NCI-H187 (cell line): Measurements from ENCODE around the gene KISS1.

Source experiments
- DNase-seq, 2 experiments: peaks; one replicate each; lab custom pipeline; 2025; lab: John Stamatoyannopoulos, UW

Gene KISS1

DNA sequence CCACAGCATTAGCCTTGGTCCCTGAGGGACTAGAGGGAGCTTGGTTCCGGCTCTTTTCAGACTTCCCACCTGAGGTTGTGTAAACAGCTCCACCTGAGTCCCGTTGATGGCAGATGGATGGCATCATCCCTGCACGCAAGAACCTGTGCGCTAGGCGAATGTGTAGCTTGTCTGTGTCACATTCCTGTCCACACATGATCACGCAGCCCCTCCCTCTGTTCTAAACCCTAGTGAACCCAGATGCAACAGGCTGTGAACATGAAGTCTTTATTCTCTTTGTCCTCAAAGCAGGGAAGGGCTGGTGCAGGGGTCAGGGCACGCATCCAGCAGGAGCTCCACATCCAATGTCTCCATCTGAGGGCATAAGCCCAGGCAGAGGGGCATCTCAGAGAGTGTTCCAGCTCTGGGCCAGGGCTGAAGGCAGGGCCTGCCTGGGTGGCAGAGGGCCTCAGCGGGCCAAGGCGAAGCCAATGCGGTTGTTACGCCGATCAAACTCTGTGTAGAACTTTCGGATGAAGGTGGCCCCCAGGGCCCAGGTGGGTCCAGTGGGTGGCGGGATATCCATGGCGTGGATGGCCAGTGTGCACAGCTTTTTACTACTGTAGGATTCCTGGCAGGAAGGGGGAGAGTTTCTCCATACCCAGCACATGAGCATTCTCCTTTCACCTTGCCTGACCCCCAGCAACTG, 41.6 kb downstream of the KISS1 start:
- DNase-seq = peak in 1 of 2 experiments; percentile 47

DNA sequence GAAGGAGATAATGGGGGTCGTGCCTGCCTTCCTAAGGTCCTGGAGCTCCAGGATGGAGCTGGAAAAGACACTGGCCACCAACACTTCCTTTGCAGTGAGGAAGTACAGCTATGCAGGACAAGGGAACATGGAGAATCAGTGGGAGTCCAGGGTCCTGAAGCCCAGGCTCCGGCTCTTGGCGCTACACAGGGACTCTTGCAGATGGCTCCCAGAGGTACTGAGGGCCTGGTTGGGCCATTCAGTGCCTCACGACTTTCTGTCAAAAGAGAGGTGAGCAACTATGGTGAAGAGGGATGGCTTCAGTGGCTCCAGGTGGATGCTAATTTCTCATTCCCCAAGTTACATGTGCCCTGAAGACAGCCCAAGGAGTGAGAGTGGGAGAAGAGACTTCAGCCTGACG, 42.6 kb downstream of the KISS1 start:
- no peak for DNase-seq

DNA sequence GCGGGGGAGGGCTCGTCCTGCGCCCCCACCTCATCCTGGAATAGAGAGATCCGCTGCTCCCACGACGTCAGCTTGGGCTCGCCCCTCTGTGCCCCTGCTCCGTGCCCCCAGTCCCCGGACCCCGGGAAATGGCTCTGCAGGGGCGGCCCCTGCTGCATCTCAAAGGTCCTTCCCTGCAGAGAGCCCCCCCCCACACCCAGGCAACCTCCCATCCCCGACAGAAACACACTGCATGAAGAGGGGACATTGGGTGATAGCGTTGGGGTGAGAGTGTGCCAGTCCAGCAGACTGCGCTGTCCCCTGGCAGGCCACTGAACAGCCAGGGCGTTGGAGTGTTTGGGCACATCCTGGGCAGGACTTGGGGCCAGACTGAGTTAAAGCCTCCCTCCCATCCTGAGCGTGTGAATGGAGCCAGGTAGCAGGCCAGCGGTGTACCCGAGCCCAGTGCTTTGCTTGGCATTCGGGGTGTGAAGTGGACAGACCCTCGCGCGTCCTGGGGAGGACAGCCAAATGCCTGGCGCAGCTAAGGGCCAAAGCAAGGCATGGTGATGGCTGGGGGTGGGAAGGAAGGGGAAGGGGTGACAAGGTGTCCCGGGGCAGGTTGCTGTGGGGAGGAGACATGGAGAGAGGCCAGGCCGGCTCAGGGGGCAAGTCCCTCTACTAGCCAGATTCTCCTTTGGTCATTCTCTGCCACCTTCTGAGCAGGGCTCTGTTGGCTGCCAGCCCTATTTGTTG, 43.8 kb downstream of the KISS1 start:
- no peak for DNase-seq

DNA sequence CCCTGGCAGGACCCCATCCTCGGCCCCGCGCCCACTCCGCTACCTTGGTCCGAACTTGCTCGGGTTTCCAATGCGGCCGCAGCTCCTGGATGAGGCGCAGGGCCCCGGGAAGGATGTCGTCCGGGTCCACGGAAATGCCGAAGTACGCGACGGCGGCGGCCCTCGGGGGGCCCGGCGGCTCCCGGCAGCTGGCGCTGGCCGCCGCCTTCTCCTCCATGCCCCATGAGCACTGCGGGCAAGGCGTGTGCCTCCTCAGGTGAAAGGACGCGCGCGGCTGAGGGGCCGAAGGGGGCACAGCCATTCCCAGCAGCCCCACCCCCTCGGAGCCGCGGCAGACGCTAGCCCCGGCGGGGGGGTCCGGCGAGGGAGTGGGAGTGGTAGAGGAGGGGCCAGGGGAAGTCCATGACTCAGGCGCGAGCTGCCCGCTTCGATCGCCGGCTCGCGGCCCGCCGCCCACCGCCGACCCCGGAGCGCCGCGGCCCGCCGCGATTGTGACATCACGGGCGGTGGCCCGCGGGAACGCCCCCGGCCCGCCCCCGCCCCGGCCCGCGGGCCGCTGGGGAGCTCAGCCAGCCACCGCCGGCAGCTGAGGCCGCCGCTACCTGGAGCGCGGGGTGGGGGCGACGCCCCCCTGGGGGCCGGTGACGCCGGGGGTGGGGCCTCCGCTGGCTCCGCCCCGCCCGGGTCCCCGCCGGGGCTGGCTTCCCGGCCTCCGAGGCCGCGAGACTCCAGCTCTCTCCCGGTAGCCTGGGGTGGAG, 44.6 kb downstream of the KISS1 start, which contains the start of gene ETNK2:
Gene ETNK2, minus strand, starts transcription at position 493 of the 758 bp plus-strand sequence. Its CDS starts 192 bp downstream, at position 301.
- DNase-seq = peak; percentile 34 to 75

DNA sequence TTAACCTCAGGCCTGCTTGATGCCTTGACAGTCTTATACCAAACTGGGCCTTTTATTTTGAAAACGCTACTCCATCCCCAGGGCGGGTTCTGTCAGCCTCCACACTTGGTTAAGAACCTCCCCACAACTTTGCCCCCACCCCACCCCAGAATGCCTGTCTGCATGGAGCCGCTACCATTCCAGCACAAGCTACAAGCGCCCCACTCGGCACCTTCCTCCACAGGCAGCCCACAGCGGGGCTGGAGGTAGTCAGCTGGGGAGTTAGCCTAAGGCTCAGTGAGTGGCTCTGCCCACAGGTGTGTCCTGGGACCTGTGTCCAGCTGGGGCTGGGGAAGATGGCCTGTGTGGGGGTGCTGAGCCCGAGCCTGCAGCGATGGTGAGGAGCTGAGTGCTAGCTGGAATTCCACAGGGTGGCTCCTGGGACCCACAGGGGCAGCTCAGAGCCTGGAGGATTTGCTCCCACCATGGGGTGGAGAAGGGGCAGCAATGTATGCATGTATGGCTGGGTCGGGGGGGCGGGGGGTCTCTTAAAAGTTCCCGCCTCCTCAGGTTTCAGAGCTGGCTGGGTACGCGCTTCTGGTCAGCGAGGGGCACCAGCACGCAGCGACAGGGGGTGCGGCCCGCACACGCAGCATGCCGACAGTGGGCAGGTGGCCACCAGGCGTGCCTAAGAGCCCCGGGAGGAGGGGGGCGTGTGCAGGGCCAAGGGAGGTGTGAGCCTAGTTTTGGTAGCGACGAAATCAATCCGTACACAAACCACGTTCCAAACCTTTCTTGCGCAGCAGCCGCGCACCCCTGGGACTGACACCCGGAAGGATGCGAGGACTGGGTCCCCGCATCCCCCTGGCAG, 45.4 kb downstream of the KISS1 start:
- no peak for DNase-seq

DNA sequence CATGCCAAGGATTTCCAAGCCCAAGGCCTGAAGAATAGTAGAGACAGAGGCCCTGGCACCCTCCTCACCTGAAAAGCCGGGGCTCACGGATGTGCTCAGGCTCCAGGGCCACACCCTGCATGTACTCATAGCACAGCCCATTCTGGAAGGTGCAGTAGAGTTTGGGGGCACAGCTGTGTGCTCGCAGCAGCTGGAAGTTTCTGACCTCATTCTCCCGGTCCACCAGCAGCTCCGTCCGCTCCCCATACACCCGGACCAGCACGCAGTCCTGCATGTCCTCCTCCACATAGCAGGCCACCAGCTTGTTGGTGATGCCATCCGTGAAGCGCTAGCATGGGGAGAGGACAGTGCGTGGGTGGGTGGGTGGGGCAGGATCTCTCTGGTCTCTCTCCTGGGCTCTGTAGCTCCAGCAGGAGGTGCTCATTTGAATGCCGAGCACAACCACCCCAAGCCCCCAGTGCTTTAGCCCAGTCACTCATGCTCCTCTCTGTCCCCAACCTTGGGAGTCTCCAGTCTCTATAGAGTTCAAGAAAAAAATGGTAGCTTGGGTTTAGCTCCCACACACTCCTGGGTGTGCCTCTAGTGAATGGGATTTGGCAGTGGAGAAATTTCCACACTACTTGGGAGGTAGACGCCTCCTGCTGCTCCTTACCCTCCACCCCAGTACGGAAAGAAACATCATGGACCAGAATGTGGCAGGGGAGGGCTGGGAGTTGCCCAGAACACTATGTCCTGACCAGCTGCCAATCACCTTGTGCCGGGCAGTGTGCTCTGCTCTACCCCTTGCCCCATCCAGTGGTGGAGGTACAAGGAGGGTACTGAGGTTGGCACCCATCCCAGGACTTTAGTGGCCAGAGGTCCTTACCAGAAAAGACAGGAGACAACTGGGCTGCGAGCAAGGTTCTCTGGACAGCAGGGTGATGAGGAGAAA, 46.4 kb downstream of the KISS1 start:
- DNase-seq = no peak

DNA sequence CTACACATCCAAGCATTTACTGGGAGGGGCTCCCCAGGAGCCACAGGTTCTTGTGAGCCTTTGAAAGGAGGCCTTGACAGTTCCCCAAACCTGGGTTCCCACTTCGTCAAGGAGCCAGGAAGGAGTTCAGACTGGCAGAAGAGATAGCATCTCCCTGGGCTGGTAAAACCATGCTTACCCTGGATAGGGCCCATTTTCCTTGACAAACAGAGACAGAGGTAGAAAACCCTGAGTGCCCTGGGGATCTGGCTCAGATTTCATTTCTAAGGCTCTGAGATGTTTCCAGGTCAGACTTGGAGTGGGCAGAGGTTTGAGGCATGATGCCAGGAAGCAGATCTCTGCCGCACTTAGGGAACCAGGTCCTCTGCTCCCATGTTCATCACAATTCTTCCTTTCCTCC, 47.2 kb downstream of the KISS1 start:
- DNase-seq = peak in 1 of 2 experiments; percentile 35

DNA sequence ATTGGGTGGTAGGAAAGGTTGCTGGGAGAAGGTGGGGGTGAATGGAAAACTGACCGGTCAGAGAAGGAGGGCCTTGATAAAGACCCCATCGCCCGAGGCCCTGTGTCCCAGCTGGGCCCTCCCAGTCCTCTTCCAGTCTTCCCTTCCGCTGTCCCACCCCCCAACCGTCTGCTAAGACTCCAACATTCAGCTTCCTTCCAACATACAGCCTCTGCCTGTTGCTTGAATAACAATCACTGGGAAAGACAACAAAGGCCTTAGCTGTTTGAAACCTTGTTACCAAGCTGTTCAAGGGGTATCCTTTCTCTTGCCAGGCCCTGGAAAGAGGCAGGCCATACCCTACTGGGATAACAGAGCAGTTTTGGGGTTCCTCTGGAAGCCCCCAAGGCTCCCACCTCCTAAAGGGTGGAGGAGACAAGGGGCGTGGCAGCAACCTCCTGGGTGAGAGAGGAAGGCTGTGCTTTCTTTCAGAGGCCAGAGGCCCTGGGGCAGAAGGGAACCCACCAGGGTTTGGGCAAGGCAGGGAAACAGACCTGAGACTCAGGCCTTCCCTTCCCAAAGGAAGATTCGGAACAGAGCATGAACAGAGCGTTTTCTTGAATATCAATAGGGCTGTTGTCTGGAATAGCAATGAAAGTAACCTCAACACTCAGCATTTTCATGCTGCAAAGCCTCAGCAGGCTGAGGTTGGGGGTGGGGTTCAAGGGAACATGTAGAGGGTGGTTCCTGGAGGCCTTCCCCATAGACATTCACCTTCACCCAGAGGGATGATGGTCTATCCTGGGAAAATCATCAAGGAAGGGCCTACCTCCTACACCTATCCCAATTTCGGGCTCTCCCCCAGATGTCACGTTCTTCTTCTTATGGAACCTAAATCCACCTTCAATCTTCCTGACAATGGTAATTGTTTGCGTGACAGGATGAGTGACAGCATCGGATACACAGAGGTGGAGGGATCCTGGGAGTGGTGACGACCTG, 48.6 kb downstream of the KISS1 start:
- DNase-seq = no peak

DNA sequence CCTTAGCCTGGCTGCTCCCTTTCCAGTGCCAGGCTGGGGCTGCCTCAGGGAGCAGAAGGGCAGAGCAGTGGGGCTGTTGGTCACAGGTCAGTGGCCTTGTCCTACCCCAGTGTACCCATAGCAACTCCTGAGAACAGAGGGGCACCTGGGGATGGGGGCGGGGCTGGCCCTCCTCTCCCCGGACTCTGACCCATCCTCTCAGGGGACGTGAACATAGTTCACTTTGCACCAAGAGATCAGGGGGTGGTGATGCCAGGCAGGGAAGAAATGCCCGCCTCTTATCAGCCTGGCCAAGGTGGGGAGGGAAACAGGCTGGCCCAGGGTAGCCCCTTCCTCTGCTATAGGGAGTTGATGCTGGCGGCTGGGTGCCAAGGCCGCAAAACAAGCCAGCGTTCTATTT, 49.3 kb downstream of the KISS1 start:
- no peak for DNase-seq

DNA sequence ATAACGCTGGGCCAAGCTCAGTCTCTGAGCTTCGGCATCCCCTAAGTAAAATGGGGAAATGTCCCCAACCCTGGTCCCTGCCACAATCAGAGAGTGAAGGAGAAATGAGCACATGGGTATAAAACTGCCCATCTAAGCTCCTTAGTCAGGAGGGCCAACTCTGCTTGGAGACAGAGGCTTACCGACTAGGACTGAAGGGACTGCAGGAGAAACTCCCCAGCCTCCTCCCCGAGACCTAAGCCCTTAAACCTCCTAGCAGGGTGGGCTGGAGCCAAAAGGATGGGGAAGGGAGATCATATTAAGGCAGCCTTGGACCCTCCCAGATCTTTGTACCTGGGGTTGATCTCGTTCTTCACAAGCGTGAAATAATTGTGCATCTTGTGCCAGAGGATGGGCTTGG, 50.0 kb downstream of the KISS1 start:
- no peak for DNase-seq

DNA sequence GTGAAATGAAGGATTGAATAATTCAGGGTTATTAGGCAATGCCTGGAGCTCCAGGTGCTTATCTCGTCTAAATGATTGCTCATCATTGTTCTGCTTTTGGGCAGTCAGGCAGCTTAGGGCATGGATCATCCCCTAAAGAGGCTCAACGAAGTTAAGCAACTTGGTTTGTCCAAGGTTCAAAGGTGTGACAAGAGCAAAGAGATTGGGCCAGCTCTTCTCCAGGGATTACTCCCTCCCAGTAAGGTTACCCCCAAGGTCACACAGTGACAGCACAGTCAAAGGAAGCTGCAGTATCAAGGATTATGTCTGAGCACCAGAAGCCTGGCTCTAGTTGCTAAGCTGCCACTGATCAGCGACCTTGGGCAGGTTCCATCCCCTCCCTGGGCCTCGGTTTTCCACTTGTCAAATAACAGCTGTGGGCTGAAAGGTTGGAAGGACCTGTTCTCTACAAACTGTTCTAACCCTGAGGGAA, 51.2 kb downstream of the KISS1 start:
- no peak for DNase-seq

DNA sequence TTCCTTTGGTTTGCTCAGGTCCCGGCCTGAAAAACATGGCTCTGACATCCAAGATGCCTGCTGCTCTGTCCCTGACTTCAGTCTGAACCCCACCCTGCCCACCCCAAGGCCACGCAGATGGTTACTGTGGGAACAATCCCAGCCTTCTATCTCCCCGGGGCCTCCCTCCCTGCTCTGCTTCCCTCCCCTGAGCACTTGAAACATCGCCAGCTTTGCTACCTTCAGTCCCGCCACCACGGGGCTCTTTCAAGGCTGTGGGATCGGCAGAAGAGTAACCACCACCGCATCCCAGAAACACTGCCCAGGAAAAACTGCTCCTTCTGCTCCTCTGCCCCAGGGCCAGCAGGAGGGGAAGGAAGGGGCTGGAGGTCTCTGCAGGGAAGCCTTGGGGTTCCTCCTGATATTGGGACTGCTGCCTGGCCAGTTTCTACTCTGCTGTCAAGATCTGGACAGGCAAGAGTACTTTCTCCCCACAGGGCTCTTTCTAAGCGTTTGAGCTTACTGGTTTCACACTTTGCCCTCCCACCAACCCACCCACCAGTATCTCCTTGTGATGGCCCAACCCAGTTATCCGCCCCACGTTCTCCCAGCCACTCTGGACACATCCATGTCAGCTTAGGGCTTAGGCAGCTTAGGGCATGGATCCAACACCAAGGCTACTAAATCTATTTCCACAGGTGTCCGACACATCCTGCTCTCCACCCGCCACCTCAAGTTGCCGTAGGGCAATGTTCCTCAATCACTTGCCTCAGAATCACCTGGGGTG, 52.8 kb downstream of the KISS1 start:
- no peak for DNase-seq

DNA sequence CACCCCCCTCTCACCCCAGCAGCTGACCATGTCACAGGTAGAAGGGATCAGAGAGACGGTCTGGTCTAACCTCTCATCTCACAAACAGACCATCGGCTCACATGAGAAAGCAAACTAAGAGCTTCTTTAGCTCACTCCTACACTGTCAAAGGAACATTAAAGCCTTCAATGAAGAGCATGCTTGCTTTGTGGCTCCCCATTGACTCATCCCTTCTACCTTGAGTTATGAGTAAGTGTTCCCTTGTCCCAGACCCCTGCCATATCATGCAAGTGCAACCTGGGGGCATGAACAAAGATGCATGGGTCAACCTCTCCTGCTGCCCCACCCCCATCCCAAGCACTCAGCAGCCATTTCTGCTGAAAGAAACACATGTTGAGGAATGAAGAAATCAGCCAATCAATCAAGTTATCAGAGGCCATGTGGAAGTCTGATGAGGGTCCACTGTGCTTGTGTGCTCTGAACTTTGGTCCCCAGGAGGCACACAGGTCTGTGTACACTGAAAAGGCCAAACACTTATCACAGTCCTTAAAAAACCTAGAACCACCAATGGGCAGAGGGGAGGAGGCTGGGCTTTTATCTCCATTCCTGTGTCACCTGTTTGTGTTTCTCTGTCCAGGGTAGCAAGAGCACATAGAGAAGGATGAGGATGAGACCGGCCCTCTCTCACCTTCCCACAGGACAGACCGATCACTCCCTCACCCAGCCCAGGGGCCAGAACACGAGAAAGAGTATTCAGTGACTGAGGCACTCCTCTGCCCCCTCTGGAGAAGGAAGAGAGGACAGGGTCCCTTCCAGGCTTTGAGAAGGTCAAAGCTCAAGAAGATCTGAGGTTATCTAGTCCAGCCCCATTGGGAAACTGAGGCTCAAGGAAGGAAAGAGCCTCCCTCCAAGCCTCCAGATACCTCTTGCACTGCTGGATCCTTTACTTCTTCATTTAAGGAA, 54.0 kb downstream of the KISS1 start:
- no peak for DNase-seq

DNA sequence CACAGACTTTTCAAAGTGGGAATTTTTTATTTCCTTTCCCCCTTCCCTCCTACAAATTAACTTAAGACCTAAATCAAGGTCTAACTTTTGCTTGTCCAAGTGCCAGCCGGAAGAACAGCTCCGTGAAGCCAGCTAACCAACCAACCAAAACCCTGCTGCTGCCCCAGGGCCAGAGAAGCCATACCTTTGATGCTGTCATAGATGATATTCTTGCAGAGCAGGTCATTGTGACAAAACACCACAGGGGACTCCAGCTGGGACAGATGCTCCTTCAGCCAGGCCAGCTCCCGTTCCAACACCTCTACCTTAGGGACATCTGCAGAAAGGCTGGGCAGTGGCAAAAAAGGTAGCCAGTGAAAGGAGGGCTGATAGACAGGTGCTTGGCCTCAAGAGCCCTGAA, 55.2 kb downstream of the KISS1 start:
- no peak for DNase-seq
